ENCODE results near the gene PKN1. TPM values are rescaled to one million over a fixed set of nuclear protein-coding genes. Genes with fewer than 3 reads are reported as not detected.

The PKN1 gene
- total and polyA plus RNA-seq, 8 donors, result 50.5 to 91.5 (median 64.2) TPM

GRCh38 chr19:14391156-14391821, 41.8 kb upstream of the PKN1 start:
- H3K9me3 ChIP-seq, result no peaks in the 10 kb centered on the region
- no peak overlapping the region for H3K27ac ChIP-seq
- FAIRE-seq (no peak), ATAC-seq (no peak), DNase-seq (no peak)
- 89% methylated on average over 10 of the region's 10 CpGs for WGBS, 2 donors
- H3K36me3 ChIP-seq, result peaks cover 0 to 5% (median 3%) of the 10 kb centered on the region in 3 donors
- intact Hi-C loops (cut with DNase I), result no loop called here
- H3K4me1 ChIP-seq, result no peaks in the 10 kb centered on the region
- no peak overlapping the region for H3K4me3 ChIP-seq
- no peaks in the 10 kb centered on the region for H3K27me3 ChIP-seq
- no peak for TF ChIP-seq CTCF (IDR thresholded peaks at IDR 0.05)

GRCh38 chr19:14393329-14393728, 39.8 kb upstream of the PKN1 start:
- 79 to 80% methylated on average over 5 of the region's 5 CpGs for whole genome bisulfite sequencing, 2 donors
- no peak for DNase-seq
- H3K36me3 ChIP-seq, result peaks cover 0 to 5% (median 3%) of the 10 kb centered on the region in 3 donors

GRCh38 chr19:14394167-14394566, 38.9 kb upstream of the PKN1 start:
- FAIRE-seq, result no peak
- Histone ChIP-seq H3K4me3 (no peak overlapping the region), H3K36me3 (peaks cover 0 to 5% (median 3%) of the 10 kb centered on the region in 3 donors), H3K27ac (no peak overlapping the region), H3K9me3 (no peaks in the 10 kb centered on the region), H3K4me1 (no peaks in the 10 kb centered on the region), H3K27me3 (no peaks in the 10 kb centered on the region)
- intact Hi-C loops (cut with DNase I), result no loop called here
- 89 to 94% methylated on average over 9 of the region's 9 CpGs for WGBS, 2 donors
- TF ChIP-seq CTCF (IDR thresholded peaks at IDR 0.05), result no peak
- ATAC-seq, result no peak
- no peak for DNase-seq

More at GRCh38 chr19:14393329-14393728, 39.8 kb upstream of the PKN1 start:
- no peak for TF ChIP-seq CTCF (IDR thresholded peaks at IDR 0.05)
- Histone ChIP-seq H3K27ac (no peak overlapping the region), H3K4me1 (no peaks in the 10 kb centered on the region), H3K4me3 (no peak overlapping the region), H3K27me3 (no peaks in the 10 kb centered on the region), H3K9me3 (no peaks in the 10 kb centered on the region)
- intact Hi-C loops (cut with DNase I), result no loop called here
- FAIRE-seq, result no peak
- ATAC-seq, result no peak

- intact Hi-C loops (cut with DNase I), result no loop called here
Measured at GRCh38 chr19:14395262-14395661, 37.8 kb upstream of the PKN1 start.

More at GRCh38 chr19:14395262-14395661, 37.8 kb upstream of the PKN1 start:
- Histone ChIP-seq H3K27ac (no peak overlapping the region), H3K4me3 (no peak overlapping the region), H3K27me3 (no peaks in the 10 kb centered on the region), H3K9me3 (no peaks in the 10 kb centered on the region), H3K4me1 (no peaks in the 10 kb centered on the region), H3K36me3 (peaks cover 0 to 5% (median 3%) of the 10 kb centered on the region in 3 donors)
- ATAC-seq (no peak), FAIRE-seq (no peak), DNase-seq (no peak)
- 88 to 91% methylated on average over 9 of the region's 9 CpGs for WGBS, 2 donors
- TF ChIP-seq CTCF (IDR thresholded peaks at IDR 0.05), result no peak

All from pancreas (tissue), 10 donors.